ENCODE measurements around the gene MOB3A.

DNA sequence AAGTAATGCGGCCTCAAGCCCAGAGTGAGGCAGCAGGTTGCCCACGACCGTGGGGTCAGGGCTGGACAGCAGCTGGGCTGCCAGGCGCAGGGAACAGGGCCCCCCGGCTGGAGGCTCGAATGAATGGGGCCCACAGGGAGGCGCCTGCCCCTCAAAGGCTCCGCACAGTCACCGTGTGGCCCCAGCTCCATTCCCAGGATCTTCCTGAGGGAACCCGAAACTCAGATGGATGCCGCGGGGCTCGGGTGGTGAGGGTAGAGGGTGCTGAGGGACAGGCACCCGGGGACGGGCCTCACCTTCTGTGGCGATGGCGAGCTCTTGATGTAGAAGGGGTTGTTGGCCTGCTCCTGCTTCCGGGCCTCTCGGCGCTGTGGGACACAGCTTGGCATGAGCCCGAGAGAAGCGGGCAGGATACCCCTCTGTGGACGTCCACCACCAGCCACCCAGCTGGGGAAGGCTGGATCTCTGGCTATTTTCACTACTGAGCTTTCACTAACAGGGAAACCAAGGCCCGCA is 19.8 kb upstream of the MOB3A start:
- TF ChIP-seq, protein P1, sequence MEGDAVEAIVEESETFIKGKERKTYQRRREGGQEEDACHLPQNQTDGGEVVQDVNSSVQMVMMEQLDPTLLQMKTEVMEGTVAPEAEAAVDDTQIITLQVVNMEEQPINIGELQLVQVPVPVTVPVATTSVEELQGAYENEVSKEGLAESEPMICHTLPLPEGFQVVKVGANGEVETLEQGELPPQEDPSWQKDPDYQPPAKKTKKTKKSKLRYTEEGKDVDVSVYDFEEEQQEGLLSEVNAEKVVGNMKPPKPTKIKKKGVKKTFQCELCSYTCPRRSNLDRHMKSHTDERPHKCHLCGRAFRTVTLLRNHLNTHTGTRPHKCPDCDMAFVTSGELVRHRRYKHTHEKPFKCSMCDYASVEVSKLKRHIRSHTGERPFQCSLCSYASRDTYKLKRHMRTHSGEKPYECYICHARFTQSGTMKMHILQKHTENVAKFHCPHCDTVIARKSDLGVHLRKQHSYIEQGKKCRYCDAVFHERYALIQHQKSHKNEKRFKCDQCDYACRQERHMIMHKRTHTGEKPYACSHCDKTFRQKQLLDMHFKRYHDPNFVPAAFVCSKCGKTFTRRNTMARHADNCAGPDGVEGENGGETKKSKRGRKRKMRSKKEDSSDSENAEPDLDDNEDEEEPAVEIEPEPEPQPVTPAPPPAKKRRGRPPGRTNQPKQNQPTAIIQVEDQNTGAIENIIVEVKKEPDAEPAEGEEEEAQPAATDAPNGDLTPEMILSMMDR (IDR thresholded peaks at IDR 0.05): no peak
- no peak for TF ChIP-seq EZH2phosphoT487 (IDR thresholded peaks at IDR 0.05)

Measured in neural progenitor cell (in vitro differentiated cells).